SK-N-SH (cell line): ENCODE data around the gene DGKE. TPM values are rescaled to one million over a fixed set of nuclear protein-coding genes. Genes with fewer than 3 reads are reported as not detected.

ENCODE experiments used
- CTCF ChIA-PET: fragments of 300-600, 350-600 bp; formaldehyde crosslinking; extraction: SDS; loops from one replicate; lab custom pipeline; 2021; lab: Yijun Ruan, JAX
- POLR2A ChIA-PET: fragments of 350-600 bp; sonication (Branson Sonifier 250); formaldehyde crosslinking; extraction: SDS; loops from one replicate; lab custom pipeline; 2020; ENCODE audit warnings: antibody characterized with exemption, inconsistent platforms; lab: Yijun Ruan, JAX
- DNase-seq: peaks from one replicate; pipeline ENCODE4 v3.0.0; 2012
- H2AFZ ChIP-seq: fragments of 200-600 bp; sonication (generic); 2 replicates; pipeline ENCODE4 v1.8.1; 2016; ENCODE audit warnings: antibody characterized with exemption, mild to moderate bottlenecking, low read depth
- H3F3A ChIP-seq: fragments of 200-600 bp; sonication (generic); replicated peaks from 2 replicates; pipeline ENCODE3; 2016; ENCODE audit warnings: antibody characterized with exemption, mild to moderate bottlenecking; ENCODE audit not compliant: insufficient read depth
- H3K27ac ChIP-seq, 2 experiments: fragments of 200-500 bp in 1 of 2; fragments of 200-600 bp in 1 of 2; sonication (Bioruptor generic) in 1 of 2; sonication (generic), shearing (Covaris generic) in 1 of 2; 2 replicates each; pipeline versions ENCODE4 v1.5.1 to v1.6.1; 2014 to 2016; ENCODE audit warnings: low read depth in 2 of 2, inconsistent platforms in 1 of 2, low read length in 1 of 2, mild to moderate bottlenecking in 1 of 2, mixed read lengths in 1 of 2
- H3K27me3 ChIP-seq: fragments of 200-600 bp; sonication (generic), shearing (Covaris generic); 2 replicates; pipeline ENCODE4 v1.6.1; 2016; ENCODE audit warnings: mixed run types; ENCODE audit not compliant: insufficient read depth
- H3K36me3 ChIP-seq, 2 experiments: fragments of 200-500 bp in 1 of 2; fragments of 200-600 bp in 1 of 2; sonication (Bioruptor generic) in 1 of 2; sonication (generic) in 1 of 2; replicated peaks in 1 of 2; 2 replicates each; pipeline versions ENCODE3 to v1.5.1; 2014 to 2016; ENCODE audit warnings: low read length in 1 of 2, mild to moderate bottlenecking in 1 of 2; ENCODE audit not compliant: insufficient read depth in 2 of 2, control insufficient read depth in 1 of 2
- H3K4me1 ChIP-seq, 2 experiments: fragments of 200-500 bp in 1 of 2; fragments of 200-600 bp in 1 of 2; sonication (Bioruptor generic) in 1 of 2; sonication (generic), shearing (Covaris generic) in 1 of 2; 2 replicates each; pipeline versions ENCODE4 v1.5.1 to v1.6.1; 2014 to 2016; ENCODE audit warnings: low read depth in 1 of 2, low read length in 1 of 2, mixed run types in 1 of 2; ENCODE audit not compliant: insufficient read depth in 2 of 2, control insufficient read depth in 1 of 2
- H3K4me2 ChIP-seq: fragments of 200-600 bp; sonication (generic), shearing (Covaris generic); 2 replicates; pipeline ENCODE4 v1.6.1; 2017; ENCODE audit warnings: mixed run types
- H3K4me3 ChIP-seq, 2 experiments: fragments of 200-500 bp in 1 of 2; fragments of 200-600 bp in 1 of 2; sonication (Bioruptor generic) in 1 of 2; sonication (generic), shearing (Covaris generic) in 1 of 2; 2 replicates each; pipeline versions ENCODE4 v1.5.1 to v1.8.1; 2014 to 2016; ENCODE audit warnings: low read depth in 2 of 2, inconsistent platforms in 1 of 2, low read length in 1 of 2, mild to moderate bottlenecking in 1 of 2, mixed read lengths in 1 of 2, moderate library complexity in 1 of 2
- H3K79me2 ChIP-seq: fragments of 200-600 bp; sonication (generic); 2 replicates; pipeline ENCODE4 v1.8.1; 2017; ENCODE audit warnings: mild to moderate bottlenecking; ENCODE audit not compliant: insufficient read depth
- H3K9ac ChIP-seq: fragments of 200-600 bp; sonication (generic); 2 replicates; pipeline ENCODE4 v1.6.1; 2017; ENCODE audit warnings: mixed run types
- H3K9me2 ChIP-seq: fragments of 200-600 bp; sonication (generic); 2 replicates; pipeline ENCODE4 v1.6.1; 2017; ENCODE audit warnings: mixed run types
- H3K9me3 ChIP-seq: fragments of 200-600 bp; sonication (generic); 2 replicates; pipeline ENCODE4 v1.6.1; 2017; ENCODE audit warnings: mixed run types, mild to moderate bottlenecking, moderate library complexity
- H4K20me1 ChIP-seq: fragments of 200-600 bp; sonication (generic); 2 replicates; pipeline ENCODE4 v1.6.1; 2017; ENCODE audit warnings: mild to moderate bottlenecking, mixed run types; ENCODE audit not compliant: insufficient read depth
- CHD2 ChIP-seq: fragments of 150-350 bp; IDR thresholded peaks from 2 replicates; pipeline ENCODE4 v1.6.1; 2018; ENCODE audit warnings: low read length; ENCODE audit not compliant: partially characterized antibody
- CTCF ChIP-seq: fragments of 200-600 bp; sonication (generic); IDR thresholded peaks from 2 replicates; pipeline ENCODE4 v1.6.1; 2017; ENCODE audit warnings: antibody characterized with exemption, mild to moderate bottlenecking, moderate library complexity
- EP300 ChIP-seq, 2 experiments: IDR thresholded peaks; 2 replicates each; pipeline versions ENCODE4 v1.4.0 to v1.6.1; 2012; ENCODE audit warnings: borderline replicate concordance in 1 of 2, low read depth in 1 of 2, low read length in 1 of 2
- FOXJ3 ChIP-seq: sonication (generic); formaldehyde crosslinking; IDR thresholded peaks from 2 replicates; pipeline ENCODE4 v1.5.1; 2020; ENCODE audit warnings: mild to moderate bottlenecking, missing genetic modification reagents
- GATA2 ChIP-seq: sonication (generic); formaldehyde crosslinking; IDR thresholded peaks from 2 replicates; pipeline ENCODE4 v1.5.0; 2020; ENCODE audit warnings: mild to moderate bottlenecking, missing genetic modification reagents
- IRF3 ChIP-seq: fragments of 150-350 bp; IDR thresholded peaks from 2 replicates; pipeline ENCODE4 v1.6.1; 2016; ENCODE audit warnings: mild to moderate bottlenecking, low read depth, low read length
- MAX ChIP-seq: IDR thresholded peaks from 2 replicates; pipeline ENCODE4 v1.4.0; 2012; ENCODE audit warnings: low read depth
- MXI1 ChIP-seq: IDR thresholded peaks from 2 replicates; pipeline ENCODE4 v1.6.1; 2012; ENCODE audit warnings: mild to moderate bottlenecking, low read depth, low read length, improper control_type of control experiment
- POLR2AphosphoS5 ChIP-seq: IDR thresholded peaks from 2 replicates; pipeline ENCODE4 v1.6.1; 2012; ENCODE audit warnings: low read depth, low read length
- REST ChIP-seq: IDR thresholded peaks from 2 replicates; pipeline ENCODE4 v1.6.1; 2012; ENCODE audit warnings: mild to moderate bottlenecking, low read depth, low read length, moderate library complexity
- SMC3 ChIP-seq: IDR thresholded peaks from 2 replicates; pipeline ENCODE4 v1.6.1; 2012; ENCODE audit warnings: low read depth, low read length, improper control_type of control experiment
- TAF1 ChIP-seq: IDR thresholded peaks from 2 replicates; pipeline ENCODE4 v1.6.1; 2012; ENCODE audit warnings: low read depth, mild to moderate bottlenecking, low read length, moderate library complexity, borderline replicate concordance
- TCF12 ChIP-seq: IDR thresholded peaks from 2 replicates; pipeline ENCODE4 v1.4.0; 2012
- TEAD4 ChIP-seq: IDR thresholded peaks from 2 replicates; pipeline ENCODE4 v1.4.0; 2012; ENCODE audit warnings: mild to moderate bottlenecking, borderline replicate concordance; ENCODE audit not compliant: insufficient read depth
- YY1 ChIP-seq: IDR thresholded peaks from 2 replicates; pipeline ENCODE4 v1.4.0; 2012; ENCODE audit warnings: low read depth, mild to moderate bottlenecking
- WGBS: methylation state at CpG from one replicate; pipeline ENCODE4 v1.1.6; 2017; ENCODE audit warnings: low lambda C conversion rate; 5-methylcytosine and 5-hydroxymethylcytosine counted together
- polyA plus RNA-seq, 3 experiments: library from polyadenylated mRNA; depleted of rRNA; stranded (reverse); fragments of >200 nt; gene quantifications; 2 replicates each; pipeline ENCODE4 v1.2.3, GENCODE V29; 2012

Gene DGKE
- polyA plus RNA-seq, 1 of the 3 experiments (the other 2 are of a cell fraction), result 2.4 TPM

- TF ChIP-seq REST (no peak), IRF3 (no peak), TCF12 (no peak), CHD2 (no peak), TEAD4 (no peak), YY1 (no peak), MXI1 (no peak)
Measured at GRCh38 chr17:56851008-56851407, 17.1 kb downstream of the DGKE start (continued).

GRCh38 chr17:56861899-56862298, 27.9 kb downstream of the DGKE start:
- WGBS, result 93% methylated on average over 3 of the region's 3 CpGs
- POLR2A ChIA-PET, result no interaction called here
- CTCF ChIA-PET, result interaction anchor here (0.7 to 2.9 kb wide), 3 partner anchors 26 to 43 kb away, joined by 3 to 11 read pairs (median 3); no protein-coding TSS in a partner anchor

More at GRCh38 chr17:56861899-56862298, 27.9 kb downstream of the DGKE start:
- Histone ChIP-seq H3K4me3 (no peak overlapping the region), H3F3A (peaks cover 12% of the 10 kb centered on the region), H3K27ac (no peak overlapping the region), H3K9me2 (no peaks in the 10 kb centered on the region), H3K9me3 (no peaks in the 10 kb centered on the region), H3K27me3 (no peaks in the 10 kb centered on the region), H3K79me2 (no peaks in the 10 kb centered on the region), H3K4me2 (no peak overlapping the region), H3K36me3 (peaks cover 56 to 58% of the 10 kb centered on the region in 2 experiments), H3K9ac (no peak overlapping the region), H3K4me1 (no peaks in the 10 kb centered on the region; a peak in 1 of 4 replicates), H2AFZ (no peak overlapping the region), H4K20me1 (no peaks in the 10 kb centered on the region)
- DNase-seq, result no peak
- TF ChIP-seq POLR2AphosphoS5 (no peak), GATA2 (CRISPR knock-in tag) (no peak), FOXJ3 (CRISPR knock-in tag) (no peak), SMC3 (no peak), CTCF (no peak), IRF3 (no peak), MAX (no peak), TAF1 (no peak), EP300 (IDR thresholded peaks at IDR 0.05; ENCODE audit: borderline replicate concordance in 1 of 2, low read depth in 1 of 2, low read length in 1 of 2) (no peak), CHD2 (no peak)
